Neural progenitor cell (in vitro differentiated cells): ENCODE results near the gene UGGT2.

ENCODE experiments used
- CTCF ChIP-seq: fragments of 200-600 bp; sonication (generic); IDR thresholded peaks from 2 replicates; pipeline ENCODE4 v1.5.1; 2017; ENCODE audit warnings: antibody characterized with exemption, mild to moderate bottlenecking
- EZH2 ChIP-seq: fragments of 200-600 bp; sonication (generic); IDR thresholded peaks from 2 replicates; pipeline ENCODE4 v1.6.1; 2017; ENCODE audit warnings: antibody characterized with exemption, mild to moderate bottlenecking, moderate library complexity

GRCh38 chr13:95861296-95861695 is 191.9 kb downstream of the UGGT2 start:
- no peak for TF ChIP-seq CTCF
- no peak for TF ChIP-seq EZH2
